GM21619 (cell line): Measurements from ENCODE around the gene MAP2K5.

Experiments
- ATAC-seq: cut with Tn5 transposase; IDR thresholded peaks from one replicate; pipeline ENCODE4 v1.9.1; 2021; ENCODE audit not compliant: unreplicated experiment

The MAP2K5 gene

DNA sequence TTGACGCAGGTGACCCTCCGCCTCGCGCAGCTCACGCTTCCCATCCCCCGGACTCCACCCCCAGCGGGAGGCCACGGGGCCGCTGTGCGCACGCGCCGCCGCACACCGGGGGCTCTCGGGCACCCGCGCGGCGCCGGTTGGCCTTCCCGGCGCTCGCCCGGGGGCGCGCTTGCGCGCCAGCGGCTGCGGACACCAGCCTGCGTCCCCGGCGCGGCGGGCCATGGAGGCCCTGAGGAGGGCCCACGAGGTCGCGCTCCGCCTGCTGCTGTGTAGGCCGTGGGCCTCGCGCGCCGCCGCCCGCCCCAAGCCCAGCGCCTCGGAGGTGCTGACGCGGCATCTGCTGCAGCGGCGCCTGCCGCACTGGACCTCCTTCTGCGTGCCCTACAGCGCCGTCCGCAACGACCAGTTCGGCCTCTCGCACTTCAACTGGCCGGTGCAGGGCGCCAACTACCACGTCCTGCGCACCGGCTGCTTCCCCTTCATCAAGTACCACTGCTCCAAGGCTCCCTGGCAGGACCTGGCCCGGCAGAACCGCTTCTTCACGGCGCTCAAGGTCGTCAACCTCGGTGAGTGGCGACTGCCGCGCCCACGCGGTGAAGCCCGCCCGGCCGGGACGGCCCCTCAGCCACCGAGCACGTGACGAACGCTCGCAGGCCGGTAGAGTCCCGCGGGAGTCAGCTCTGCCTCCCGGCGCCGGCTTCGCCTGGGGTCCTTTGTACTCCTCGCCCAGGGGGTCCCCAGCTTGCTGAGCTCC lies 21.3 kb upstream of the MAP2K5 start, which contains the start of gene C15orf61:
Gene C15orf61 (plus strand): TSS at position 103 of the 754 bp plus-strand sequence. CDS start 118 bp downstream, at position 221.
- peak; percentile 75 for ATAC-seq

DNA sequence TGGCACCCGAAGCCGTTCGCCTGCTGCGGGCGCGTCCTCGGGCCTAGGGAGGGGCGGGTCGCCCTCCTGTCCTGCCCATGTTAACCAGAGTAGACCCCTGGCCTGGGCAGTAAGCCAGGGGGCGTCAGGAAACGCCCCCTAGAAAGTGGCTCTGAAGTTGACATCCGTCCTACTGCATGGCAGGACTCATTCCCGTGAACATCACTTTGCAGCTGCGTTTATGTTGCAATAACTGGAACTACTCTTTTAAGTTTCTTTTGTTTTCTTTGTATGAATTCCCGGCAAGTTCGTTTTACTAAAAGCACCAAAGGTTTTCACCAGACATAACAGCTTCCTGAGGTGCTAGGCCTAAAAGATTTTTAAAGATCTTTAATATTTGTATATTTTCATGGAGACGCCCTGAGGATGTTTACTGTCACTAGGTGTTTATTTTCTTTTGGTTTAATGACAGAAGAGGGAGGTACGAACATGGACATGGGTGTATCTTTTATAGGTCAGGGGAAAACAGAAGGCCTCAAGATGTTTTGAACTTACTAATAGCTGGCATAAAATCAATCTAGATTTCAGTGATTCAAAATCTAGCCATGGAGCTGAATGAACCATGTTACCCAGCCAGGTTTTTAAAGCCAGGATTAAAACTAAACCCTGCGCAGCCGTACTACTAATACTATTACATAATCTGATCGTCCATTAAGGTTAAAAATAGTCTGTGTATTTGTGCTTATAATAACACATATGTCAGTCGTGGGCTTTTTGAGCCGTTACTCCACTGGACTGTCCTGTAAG lies 20.5 kb upstream of the MAP2K5 start:
- ATAC-seq: peak; percentile 7

DNA sequence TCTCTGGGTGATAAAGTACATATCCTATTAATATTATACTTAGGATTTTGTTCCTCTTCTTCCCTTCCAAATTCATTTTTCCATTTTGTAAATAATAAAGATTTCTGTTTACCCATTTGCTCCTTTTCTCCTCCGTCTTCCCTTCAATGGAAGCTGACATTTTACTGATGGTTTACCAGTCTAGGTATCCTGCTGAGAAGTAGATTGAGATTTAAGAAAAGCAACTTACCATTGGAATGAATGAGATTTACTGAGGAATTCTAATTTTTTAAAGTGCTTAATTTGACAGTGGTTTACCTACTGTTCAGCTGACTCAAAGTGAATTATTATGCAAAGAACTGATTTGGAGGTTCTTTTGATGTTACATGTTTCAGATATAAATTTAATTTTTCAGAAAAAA lies 19.2 kb upstream of the MAP2K5 start:
- ATAC-seq: no peak

DNA sequence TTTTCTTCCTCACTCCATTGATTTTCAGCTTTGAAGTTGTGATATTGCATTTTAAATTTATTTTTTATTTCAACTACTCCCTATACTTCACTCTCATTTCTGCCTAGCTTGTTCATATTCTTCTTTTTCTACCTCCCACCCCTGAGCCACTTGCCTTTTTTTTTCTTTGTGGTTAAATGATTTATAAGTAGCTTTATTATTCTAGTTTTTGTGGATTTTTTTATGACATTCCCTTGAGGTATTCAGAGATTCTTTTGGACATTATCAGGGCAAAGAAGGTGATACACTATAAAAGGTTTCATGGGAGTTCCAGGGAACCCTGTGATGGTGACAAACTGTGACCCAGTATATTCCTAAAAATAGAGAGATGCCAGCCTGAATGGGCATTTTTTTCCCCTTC lies 18.3 kb upstream of the MAP2K5 start:
- ATAC-seq: no peak

DNA sequence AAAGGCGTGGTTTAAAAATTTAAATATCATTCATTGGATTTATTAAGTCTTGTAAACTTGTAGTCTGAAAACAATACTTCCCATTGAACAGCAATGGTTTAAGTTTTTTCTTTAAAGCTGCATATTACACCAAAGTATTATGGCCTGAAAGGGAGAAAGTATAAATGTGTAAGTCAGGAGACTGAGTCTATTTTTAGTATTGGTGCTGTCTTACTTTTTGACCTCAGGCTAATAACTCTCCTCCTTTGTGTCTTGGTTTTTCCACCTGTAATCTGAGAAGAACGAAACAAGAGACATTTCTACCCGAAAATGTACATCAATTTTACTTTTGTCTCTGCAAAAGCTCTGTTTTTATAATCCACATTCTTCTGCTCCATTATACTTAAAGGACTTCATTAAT lies 14.0 kb upstream of the MAP2K5 start:
- no peak for ATAC-seq

DNA sequence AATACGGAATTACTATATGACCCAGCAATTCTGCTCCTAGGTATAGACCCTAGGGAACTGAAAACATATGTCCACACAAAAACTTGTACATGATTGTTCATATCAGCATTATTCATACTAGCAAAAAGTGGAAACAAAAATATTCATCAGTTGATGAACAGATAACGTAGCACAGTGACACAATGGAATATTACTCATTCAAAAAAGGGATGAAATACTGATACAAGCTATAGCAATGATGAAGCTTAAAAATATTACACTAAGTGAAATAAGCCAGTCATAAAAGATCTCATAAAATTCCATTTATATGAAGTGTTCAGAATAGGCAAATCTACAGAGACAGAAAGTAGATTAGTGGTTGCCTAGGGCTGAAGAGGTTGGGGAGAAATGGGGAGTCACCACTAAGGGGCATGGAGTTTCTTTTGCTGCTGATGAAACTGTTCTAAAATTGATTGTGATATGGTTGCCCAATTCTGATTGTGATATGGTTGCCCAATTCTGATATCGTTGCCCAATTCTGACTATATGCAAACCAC lies 11.1 kb upstream of the MAP2K5 start:
- ATAC-seq: no peak

DNA sequence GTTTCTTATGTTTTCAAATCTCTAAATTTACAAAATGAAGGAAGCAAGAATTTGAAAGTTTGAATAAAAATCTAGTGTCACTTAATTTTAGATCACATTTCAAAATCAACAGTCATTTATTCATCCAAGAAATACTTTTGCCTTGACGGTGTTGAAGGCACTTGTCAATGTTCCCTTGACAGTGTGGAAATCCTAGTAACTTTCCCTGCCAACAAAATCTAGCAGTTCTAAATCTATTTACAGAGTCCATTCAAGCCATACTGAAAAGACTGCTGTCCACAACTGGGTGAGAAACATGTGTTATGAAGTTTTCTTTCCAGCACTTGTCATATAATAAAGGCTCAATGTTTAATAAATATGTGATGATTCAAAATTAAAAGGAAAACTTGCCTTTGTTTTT lies 8.6 kb upstream of the MAP2K5 start:
- no peak for ATAC-seq

DNA sequence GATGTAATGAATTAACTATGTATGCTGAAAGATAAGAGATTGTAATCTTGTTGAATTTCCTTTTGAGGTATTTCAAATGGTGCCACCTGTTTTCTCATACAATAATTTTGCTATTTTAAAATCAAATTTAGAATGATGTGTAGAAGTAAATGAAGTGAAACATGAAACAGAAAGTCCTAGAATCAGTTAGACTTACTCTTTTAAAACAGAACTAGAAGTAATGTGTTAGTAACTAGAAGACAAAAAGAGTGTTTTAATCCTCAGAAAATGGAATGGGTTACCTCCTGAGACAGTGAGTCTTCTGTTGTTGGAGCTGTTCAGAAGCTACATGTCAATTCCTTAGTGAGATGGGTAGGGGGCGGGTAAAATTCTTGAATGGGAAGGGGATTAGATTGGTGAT lies 8.1 kb upstream of the MAP2K5 start:
- no peak for ATAC-seq

DNA sequence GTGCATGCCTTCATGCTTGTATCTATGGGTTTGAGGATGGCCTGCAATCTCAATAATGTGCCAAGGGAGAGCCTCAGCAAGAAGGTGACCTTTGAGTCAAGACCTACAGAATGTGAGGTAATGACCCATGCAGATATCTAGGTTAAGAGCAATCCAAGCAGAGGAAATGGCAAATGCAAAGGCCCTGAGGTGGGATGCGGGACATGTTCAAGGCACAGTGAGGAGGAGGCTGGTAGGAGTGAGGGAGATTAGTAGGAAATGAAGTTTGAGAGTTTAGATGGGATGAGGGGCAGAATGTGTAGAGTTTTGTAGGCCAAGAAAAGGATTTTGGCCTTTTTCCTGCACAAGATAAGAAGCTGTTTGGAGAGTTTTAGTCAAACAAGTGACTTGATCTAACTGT lies 4.7 kb upstream of the MAP2K5 start:
- no peak for ATAC-seq

DNA sequence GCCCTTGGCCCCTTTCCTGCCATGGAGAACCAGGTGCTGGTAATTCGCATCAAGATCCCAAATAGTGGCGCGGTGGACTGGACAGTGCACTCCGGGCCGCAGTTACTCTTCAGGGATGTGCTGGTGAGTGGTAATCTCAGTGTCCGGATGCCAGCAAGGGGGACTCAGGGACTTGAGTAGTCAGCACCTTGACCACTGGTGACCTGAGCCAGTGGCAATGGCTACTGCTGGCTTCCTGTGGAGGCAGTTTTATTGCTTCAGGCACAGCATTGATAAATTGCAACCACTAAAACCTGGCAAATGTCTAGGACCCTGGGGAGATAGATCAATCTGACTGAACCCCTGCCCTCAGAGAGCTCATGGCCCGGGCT lies 830 bp downstream of the MAP2K5 start:
- ATAC-seq: no peak

DNA sequence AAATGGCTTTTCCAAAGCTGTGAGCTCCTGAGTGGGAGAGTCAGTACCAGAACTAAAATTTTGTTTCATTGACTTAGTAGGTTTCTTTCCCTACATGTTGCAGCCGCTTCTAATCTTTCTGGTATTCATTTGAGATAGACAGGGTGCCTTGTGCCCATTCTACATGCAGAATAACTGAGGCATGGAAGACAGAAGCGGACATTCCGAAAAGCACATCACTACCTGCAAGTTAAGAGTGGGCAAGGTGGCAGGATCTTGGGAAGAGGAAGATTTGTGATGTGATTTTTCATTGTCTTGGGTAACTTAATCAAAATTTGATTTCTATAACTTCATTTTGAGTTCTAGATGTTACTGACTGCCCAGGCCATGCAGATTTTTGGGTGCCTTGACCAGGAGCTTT lies 2.0 kb downstream of the MAP2K5 start:
- ATAC-seq: no peak

DNA sequence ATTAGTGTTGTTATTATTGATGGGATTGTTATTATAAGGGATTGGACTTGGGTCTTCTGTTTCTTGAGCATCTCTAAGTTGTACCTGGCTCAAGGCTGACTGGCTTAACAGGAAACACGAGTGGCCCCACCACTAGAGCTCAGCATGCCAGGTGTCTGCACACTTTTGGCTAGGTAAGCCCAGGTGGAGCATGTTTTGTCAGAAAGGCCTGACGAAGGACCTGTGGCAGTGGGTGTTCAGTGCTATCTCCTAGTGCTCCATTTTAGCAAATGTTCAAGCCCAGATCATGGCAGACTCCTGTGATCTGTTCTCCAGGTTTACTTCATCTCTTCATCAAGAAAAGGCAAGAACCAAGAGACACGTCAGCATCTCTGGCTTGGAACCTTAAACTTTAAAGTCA lies 3.4 kb downstream of the MAP2K5 start:
- no peak for ATAC-seq

DNA sequence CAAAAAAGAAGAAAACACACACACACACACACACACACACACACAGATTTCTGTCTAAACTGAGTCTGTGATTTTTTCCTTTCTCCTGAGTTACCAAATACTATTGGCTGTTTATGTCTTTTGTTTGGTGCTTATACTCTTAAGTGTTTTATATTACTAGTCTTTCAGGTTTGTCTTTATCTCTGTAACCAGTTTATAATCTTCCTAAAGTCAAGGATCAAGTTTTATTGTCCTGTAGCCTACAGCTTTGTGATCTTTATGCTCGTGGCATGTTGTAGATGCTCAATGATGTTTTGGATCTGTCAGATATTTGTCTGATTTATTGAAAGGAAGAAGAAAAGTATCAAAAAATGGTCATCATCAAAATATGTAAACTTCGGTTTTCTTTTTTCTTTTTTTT lies 4.6 kb downstream of the MAP2K5 start:
- ATAC-seq: no peak

DNA sequence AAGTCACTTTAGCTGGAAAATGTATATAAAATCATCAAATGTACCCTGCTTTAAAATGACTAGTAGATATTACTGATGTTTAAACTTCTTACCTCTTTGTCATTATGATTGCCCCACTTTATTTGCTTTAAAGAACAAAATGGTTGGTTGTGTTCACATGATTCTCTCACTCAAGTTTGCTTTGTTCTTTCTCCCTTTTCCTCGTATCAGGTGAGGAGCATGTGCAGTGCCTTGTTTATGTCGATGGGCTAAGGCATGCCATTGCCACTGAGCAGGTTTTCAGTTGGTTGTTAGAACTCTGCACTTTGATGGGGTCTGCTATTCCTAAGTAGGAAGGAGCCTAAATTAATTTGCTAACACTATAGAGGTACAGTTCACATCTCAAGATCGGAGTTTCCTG lies 5.3 kb downstream of the MAP2K5 start:
- ATAC-seq: no peak

DNA sequence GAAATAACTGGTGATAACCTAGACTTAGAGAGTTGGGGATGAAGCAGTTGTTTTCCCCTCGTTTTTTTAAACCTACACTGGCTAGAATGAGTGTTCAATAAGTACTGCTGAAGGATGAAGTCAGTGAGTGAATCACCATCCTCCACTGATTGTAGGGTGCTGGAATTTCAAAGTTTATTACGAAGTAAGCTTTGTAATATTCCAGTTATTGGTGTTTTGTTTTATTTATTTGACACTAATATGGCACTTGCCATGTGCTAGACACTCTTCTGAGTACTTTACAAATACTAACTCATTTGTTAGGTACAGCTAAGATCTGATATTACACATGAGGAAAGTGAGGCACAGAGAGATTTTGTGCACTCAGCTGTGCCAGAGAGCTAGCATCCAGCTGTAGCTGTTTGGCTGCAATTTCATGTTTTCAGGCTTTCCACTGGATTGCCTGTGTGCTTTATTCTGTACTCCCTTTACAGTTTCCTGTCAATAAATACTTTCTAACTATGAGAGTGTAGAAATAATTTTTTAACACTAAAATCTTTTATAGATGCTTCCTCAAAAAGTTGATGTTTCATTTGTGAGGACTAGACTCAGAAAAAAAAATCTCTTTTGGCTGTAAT lies 5.8 kb downstream of the MAP2K5 start:
- ATAC-seq: no peak

DNA sequence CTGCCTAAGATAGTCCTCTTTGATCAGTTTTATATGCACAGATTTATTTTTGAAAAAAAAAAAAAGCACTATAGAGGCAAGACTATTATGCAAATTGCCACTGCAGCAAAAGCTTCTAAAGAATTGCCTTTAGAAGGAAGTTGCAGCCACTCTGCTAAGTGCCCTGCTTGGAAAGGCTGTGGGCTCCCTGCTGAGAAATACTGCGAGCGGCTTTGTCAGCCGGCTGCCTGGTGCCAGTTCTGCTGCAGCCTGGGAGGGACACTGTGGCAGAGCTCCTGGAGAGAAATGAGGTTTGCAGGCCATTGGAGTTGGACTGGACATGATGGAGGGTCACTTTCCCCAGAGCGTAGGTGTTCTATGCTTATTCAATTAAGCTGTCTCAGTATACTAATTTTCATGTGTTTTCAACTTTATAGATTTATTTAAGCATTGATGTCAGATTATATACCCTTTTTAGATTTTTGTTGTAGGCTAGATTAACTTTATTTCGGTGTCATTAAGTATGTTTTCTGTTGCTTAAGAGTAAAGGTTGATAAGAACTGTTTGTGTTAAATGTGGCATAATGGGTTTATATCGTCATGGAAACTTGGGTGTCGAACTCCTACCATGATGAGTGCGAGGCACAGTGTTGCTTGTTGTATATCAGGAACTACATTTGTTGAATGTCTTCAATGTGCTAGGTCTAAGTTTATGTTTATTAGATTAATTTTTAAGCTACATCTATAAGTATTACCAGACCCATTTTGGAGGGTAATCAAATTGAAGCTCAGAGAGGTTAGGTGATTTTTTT lies 6.6 kb downstream of the MAP2K5 start:
- no peak for ATAC-seq

DNA sequence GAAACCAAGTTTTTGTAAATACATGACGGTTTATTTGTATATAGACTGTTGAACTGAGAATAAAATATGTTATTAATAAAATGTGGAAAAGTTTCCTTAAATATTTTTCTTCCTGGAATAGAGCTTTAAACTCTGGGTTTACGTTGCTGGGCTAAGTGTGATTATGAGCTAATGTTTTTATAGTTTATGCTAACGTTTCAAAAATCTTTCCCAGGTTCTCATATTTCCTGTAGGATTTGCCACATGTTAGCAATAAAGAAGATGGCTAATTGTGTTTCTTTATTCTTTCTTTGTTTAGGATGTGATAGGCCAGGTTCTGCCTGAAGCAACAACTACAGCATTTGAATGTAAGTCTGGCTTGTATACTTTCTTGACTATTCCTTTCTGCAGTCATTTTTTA lies 7.2 kb downstream of the MAP2K5 start:
- no peak for ATAC-seq

DNA sequence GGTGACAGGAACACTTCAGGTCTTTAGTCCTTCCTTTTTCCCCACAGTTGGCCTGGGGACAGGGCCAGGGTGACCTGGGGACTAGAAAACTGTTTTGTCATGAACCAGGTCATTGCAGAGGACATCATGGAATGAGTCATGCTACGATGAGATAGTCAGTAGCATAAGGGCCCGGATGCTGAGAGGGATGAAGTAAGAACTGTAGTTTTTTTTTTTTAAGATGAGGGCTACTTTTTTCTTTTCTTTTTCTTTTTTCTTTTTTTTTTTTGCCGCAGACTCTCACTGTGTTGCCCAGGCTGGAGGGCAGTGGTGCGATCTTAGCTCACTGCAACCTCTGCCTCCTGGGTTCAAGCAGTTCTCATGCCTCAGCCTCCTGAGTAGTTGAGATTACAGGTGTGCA lies 8.0 kb downstream of the MAP2K5 start:
- ATAC-seq: no peak

DNA sequence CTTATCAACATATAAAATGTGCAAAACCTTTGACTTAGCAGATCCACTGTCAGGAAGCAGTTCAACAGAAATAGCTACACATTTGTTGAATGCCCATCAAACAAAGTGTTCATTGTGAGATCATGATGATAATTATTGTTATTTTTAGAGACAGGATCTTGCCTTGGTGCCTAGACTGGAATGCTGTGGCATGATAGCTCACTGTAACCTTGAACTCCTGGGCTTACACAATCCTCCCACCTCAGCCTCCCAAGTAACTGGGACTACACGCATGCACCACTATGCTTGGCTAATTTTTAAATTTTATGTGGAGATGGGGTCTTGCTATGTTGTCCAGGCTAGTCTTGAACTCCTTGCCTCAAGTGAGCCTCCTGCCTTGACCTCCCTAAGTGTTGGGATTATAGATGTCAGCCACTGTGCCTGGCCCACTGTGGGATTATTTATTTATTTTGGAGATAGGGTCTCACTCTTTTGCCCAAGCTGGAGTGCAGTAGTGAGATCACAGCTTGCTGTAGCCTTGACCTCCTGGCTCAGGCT lies 8.8 kb downstream of the MAP2K5 start:
- no peak for ATAC-seq

DNA sequence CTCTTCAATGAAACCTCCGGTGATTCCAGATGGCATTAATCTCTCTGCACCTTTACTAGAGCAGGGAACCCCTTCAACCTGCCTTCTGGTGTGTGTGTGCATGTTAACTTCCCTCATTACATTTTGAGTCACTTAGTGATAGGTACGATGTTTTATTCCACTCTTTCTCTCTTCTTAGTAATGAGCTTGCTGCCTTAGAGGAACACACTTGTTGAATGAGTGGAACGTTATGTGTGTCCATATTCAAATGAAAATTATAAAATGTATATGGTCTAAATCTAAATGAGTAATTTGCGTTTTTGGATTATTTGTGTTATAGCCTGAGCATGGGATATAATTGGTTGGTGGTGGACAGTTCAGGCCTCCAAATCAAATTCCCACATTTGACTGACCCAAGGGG lies 12.1 kb downstream of the MAP2K5 start:
- ATAC-seq: no peak
